GM10248 (cell line): Measurements from ENCODE around the gene NDE1.
"Not testable (repeated sequence)": the region's sequence is repeated elsewhere in the genome, so short reads cannot be mapped to it uniquely, and the experiment has no call there.

ENCODE experiments used
- CTCF ChIA-PET: fragments of 300-600 bp; sonication (Branson Sonifier 250); formaldehyde crosslinking; extraction: SDS; loops from one replicate; lab custom pipeline; 2021; ENCODE audit warnings: antibody characterized with exemption; lab: Yijun Ruan, JAX
- POLR2A ChIA-PET: fragments of 350-650 bp; sonication (Branson Sonifier 250); formaldehyde crosslinking; extraction: SDS; loops from one replicate; lab custom pipeline; 2020; ENCODE audit warnings: antibody characterized with exemption; lab: Yijun Ruan, JAX
- DNase-seq: peaks from one replicate; pipeline ENCODE4 v3.0.0; 2012; ENCODE audit errors: extremely low spot score
- TF ChIP-seq, protein P1 (sequence below): IDR thresholded peaks from 2 replicates; pipeline ENCODE4 v1.5.1; 2012; ENCODE audit warnings: mild to moderate bottlenecking, low read depth; ENCODE audit errors: extremely low read depth, missing control alignments, control extremely low read depth

The NDE1 gene

DNA sequence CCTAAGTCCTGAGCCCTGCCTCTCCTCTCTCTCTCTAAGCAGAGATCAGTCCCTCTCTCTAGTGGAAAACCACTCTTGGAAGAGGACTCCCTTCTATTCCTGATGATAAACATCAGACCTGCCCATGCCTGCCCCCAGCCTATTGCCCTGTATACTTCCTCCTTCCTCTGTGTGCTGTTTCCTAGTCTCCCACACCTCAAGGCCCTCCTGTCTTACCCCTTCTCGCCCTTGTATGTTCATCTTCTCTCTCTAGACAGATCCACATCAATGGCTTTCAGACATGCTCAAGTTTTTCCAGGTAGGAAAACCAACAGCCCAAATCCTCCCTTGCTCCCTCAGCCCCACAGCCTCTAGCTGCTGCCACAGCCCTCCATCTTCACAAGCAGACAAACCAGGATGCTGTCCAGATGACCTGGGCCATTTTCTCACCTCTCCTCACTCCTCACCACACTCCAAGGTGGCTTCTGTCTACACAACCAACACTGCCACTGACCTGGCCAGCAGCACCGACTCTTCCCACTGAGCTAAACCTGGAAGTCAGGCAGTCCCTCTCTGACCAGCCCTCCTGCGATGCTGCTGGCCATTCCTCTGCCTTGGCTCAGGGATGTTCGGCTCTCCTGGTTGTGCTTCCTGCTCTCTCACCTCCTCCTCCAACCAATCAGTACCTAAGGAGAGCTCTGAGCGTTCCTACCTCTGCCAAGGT, 43.4 kb upstream of the NDE1 start:
- no peak for DNase-seq
- TF ChIP-seq, protein P1, sequence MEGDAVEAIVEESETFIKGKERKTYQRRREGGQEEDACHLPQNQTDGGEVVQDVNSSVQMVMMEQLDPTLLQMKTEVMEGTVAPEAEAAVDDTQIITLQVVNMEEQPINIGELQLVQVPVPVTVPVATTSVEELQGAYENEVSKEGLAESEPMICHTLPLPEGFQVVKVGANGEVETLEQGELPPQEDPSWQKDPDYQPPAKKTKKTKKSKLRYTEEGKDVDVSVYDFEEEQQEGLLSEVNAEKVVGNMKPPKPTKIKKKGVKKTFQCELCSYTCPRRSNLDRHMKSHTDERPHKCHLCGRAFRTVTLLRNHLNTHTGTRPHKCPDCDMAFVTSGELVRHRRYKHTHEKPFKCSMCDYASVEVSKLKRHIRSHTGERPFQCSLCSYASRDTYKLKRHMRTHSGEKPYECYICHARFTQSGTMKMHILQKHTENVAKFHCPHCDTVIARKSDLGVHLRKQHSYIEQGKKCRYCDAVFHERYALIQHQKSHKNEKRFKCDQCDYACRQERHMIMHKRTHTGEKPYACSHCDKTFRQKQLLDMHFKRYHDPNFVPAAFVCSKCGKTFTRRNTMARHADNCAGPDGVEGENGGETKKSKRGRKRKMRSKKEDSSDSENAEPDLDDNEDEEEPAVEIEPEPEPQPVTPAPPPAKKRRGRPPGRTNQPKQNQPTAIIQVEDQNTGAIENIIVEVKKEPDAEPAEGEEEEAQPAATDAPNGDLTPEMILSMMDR: no peak
- ChIA-PET POLR2A (no interaction called here), CTCF (no interaction called here)

DNA sequence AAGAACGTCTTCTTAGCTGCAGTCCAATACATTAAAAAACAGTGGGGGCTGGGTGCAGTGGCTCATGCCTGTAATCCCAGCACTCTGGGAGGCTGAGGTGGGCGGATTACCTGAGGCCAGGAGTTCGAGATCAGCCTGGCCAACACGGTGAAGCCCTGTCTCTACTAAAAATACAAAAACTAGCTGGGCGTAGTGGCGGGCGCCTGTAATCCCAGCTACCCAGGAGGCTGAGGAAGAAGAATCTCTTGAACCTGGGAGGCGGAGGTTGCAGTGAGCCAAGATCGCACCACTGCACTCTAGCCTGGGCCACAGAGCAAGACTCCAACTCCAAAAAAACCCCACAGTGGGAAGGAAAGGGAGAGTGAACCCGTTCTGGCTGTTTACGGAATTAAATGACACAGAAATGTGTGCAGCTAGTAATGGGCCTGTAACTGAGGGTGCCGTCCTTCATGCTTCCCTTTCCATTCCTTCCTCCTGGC, 42.8 kb upstream of the NDE1 start:
- CTCF ChIA-PET, DNase-seq, POLR2A ChIA-PET: not testable (repeated sequence)

DNA sequence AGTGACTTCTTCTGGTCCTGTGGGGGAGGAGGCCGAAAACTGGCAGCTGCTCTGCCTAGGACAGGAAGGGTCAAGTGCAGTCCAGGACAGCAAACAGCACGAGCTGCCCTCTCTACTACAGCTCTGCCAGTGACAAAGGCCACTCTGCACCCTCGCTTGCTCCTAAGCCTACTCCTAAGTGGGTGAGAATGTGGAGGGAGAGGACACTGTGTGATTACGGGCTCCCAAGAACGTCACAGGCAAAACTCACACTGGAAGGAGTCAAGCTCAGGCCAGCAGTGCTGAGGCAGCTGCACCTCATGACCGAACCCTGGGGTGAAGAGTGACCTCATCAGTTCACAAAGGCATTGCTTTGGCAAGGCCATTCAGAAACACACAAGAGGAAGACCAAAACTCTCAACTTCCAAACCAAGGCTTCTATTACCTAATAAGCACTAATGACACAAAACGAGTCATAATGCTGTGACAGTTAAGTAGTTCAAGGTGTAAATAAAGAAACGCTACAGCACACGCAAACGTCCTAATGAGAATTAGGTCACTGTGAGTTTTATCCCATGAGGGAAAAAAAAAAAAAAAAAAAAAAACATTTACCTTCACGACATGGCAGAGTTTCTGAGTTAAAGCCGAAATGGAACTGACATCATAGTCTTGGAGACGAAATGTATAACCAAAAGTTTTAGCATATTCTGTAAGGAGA, 42.2 kb upstream of the NDE1 start:
- DNase-seq: no peak
- ChIA-PET POLR2A (no interaction called here), CTCF (no interaction called here)
- TF ChIP-seq, protein P1: no peak

DNA sequence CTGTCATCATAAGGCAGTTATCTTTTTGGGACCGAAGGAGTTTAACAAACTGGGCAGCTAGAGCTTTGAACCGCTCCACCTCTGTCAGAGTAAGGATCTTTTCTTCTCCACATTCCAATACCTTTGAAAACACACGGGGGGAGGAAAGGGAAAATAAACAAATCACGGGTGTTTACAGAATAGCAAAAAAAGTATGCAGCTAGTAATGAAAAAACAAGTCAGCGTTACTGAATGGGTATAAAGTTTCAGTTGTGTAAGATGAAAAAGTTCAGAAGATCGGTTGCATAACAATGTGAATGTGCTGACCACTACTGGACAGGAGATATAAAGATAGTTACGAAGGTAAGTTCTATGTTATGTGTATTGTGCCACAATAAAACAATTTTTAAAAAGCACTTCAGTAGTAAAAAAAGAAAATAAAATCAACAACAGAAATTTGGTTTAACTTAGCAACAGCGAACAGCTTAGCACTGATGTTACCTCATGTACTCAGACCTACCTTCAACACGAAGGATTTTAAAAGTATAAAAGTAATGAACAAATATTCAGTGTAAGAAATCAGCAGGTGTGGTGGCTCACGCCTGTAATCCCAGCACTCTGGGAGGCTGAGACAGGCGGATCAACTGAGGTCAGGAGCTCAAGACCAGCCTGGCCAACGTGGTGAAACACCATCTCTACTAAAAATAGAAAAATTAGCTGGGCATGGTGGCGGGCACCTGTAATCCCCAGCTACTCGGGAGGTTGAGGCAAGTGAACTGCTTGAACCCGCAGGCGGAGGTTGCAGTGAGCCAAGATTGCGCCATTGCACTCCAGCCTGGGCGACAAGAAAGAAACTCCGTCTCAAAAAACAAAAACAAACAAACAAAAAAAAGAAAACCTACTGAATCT, 41.4 kb upstream of the NDE1 start:
- no peak for DNase-seq

DNA sequence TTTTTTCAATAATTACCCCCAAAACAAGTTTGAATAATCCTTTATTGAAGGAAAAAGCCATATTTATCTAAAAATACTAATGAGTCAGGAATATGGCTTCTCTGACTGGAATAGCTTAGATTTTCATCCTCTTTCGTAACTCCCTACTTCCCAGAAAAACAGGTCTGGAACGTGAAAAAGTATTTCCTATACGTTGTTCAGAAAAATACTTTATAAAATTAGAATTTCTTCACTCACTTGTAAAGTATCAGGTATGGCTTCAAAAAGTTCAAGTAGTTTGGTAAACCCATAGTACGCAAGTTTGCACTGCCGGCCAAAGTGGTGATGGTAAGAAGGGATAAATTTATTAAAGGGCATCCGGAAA, 40.8 kb upstream of the NDE1 start:
- DNase-seq: no peak
- TF ChIP-seq, protein P1: no peak
- POLR2A ChIA-PET: no interaction called here
- CTCF ChIA-PET: interaction anchor here (0.8 kb wide), 1 partner anchor 10 kb away, joined by 3 read pairs; no protein-coding TSS in a partner anchor

More for the DNA sequence above, 41.4 kb upstream of the NDE1 start:
- POLR2A ChIA-PET: no interaction called here
- TF ChIP-seq, protein P1: no peak
- CTCF ChIA-PET: interaction anchor here (0.8 kb wide), 1 partner anchor 10 kb away, joined by 3 read pairs; no protein-coding TSS in a partner anchor

DNA sequence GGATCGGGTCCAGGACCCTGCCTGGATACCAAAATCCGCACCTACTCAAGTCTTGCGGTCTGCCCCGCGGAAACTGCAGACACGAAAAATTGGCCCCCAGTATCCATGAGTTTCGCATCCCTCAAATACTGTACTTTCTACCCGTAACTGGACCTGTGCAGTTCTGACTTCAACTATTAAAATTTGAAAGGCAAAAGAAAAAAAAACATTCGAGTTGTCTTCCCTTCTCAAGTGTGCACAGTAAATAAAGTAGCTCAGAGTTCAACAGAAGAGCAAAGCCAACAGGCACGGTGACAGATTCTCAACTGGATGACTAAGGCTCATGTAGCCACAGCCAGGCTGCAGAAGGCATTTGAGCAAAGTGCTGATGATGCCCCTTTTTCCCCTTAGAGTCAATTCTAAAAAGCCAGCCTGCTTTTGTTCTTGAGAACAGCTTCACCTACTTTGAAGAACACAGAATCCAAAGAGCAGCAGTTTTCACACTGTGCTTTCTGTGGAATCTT, 39.6 kb upstream of the NDE1 start:
- ChIA-PET CTCF (no interaction called here), POLR2A (no interaction called here)
- TF ChIP-seq, protein P1: no peak
- DNase-seq: no peak
